Right ventricle myocardium inferior (tissue), 1 donor: ENCODE results near the gene EPG5. TPM values are rescaled to one million over a fixed set of nuclear protein-coding genes. Genes with fewer than 3 reads are reported as not detected.
"Not testable (repeated sequence)": the region's sequence is repeated elsewhere in the genome, so short reads cannot be mapped to it uniquely, and the experiment has no call there.

ENCODE experiments used
- ATAC-seq: fragments of 200-7000 bp; cut with Tn5 transposase; one replicate; pipeline ENCODE4 v1.9.1; 2020; ENCODE audit warnings: mild to moderate bottlenecking, moderate library complexity
- DNase-seq: peaks from one replicate; pipeline ENCODE4 v3.0.0; 2021; ENCODE audit errors: missing footprints
- intact Hi-C: fragments of 100-400 bp; cut with DNase I; formaldehyde crosslinking; loops from one replicate; pipeline ENCODE4 v1.11.0; 2022
- long read RNA-seq: library from polyadenylated mRNA; unstranded; transcript quantifications from one replicate; pipeline ENCODE4 v2.0.0, GENCODE V29; 2021
- total RNA-seq: library from RNA; stranded (reverse); fragmentation: NEBNext Ultra II Directional; extraction: Animal tissue kit (Norgen Biotek cat#: 25700); gene quantifications from one replicate; pipeline ENCODE4 v1.2.1, GENCODE V29; 2021
- donor health status: DM: no; HTN: yes; CAD: no; lungs with severe emphysema.

EPG5 gene
- total RNA-seq: 18.2 TPM
- long read RNA-seq, partial matches to known transcripts: 4 of 4 reads
- long read RNA-seq, other reads (novel, unspliced or antisense): 0 of 4 reads

GRCh38 chr18:45967007-45967706 is at the start of gene EPG5:
Gene EPG5 (minus strand): TSS chr18:45967329. CDS start chr18:45967239, 90 bp downstream.
- DNase-seq (peak; percentile 97), ATAC-seq (peak; percentile 100)
- intact Hi-C loops: loop anchor here (5.0 kb wide), 1 partner anchor 105 kb away; the partner anchor contains the start of gene PSTPIP2

GRCh38 chr18:46013484-46014189 is 46.5 kb upstream of the EPG5 start:
- DNase-seq: no peak
- ATAC-seq: no peak
- intact Hi-C loops: no loop called here

- intact Hi-C loops: loop anchor here (1.0 kb wide), 1 partner anchor 15 kb away; no protein-coding TSS in a partner anchor
- peak; percentile 27 for ATAC-seq
- DNase-seq: no peak
These were observed 43.5 kb upstream of the EPG5 start for GRCh38 chr18:46010676-46011075.

GRCh38 chr18:46010050-46010449 is 42.9 kb upstream of the EPG5 start:
- no peak for ATAC-seq
- intact Hi-C loops: loop anchor here (1.0 kb wide), 1 partner anchor 15 kb away; no protein-coding TSS in a partner anchor

GRCh38 chr18:46009125-46009840 is 42.2 kb upstream of the EPG5 start:
- peak; percentile 59 for ATAC-seq
- no peak for DNase-seq
- intact Hi-C loops: loop anchor here (2.0 kb wide), 1 partner anchor 44 kb away; no protein-coding TSS in a partner anchor

More at GRCh38 chr18:46010050-46010449, 42.9 kb upstream of the EPG5 start:
- DNase-seq: no peak

- intact Hi-C loops: loop anchor here (2.0 kb wide), 1 partner anchor 44 kb away; no protein-coding TSS in a partner anchor
These were observed 41.4 kb upstream of the EPG5 start for GRCh38 chr18:46008531-46008930.

GRCh38 chr18:46007165-46007564 is 40.0 kb upstream of the EPG5 start:
- intact Hi-C loops: no loop called here
- no peak for DNase-seq
- ATAC-seq: no peak

More at GRCh38 chr18:46008531-46008930, 41.4 kb upstream of the EPG5 start:
- no peak for DNase-seq
- ATAC-seq: no peak

- ATAC-seq: no peak
- DNase-seq: no peak
- intact Hi-C loops: no loop called here
These were observed 35.8 kb upstream of the EPG5 start for GRCh38 chr18:46002934-46003333.

GRCh38 chr18:46001892-46002291 is 34.8 kb upstream of the EPG5 start:
- DNase-seq: no peak
- intact Hi-C loops: no loop called here
- ATAC-seq: no peak

- no peak for DNase-seq
- ATAC-seq: no peak
- intact Hi-C loops: no loop called here
These were observed 33.9 kb upstream of the EPG5 start for GRCh38 chr18:46001074-46001473.

- intact Hi-C loops: no loop called here
- ATAC-seq (no peak), DNase-seq (no peak)
These were observed 32.4 kb upstream of the EPG5 start for GRCh38 chr18:45999536-45999935.

- intact Hi-C loops: no loop called here
- no peak for DNase-seq
- ATAC-seq: no peak
These were observed 31.1 kb upstream of the EPG5 start for GRCh38 chr18:45998244-45998643.

GRCh38 chr18:45997700-45998151 is 30.6 kb upstream of the EPG5 start:
- DNase-seq (no peak), ATAC-seq (no peak)
- intact Hi-C loops: no loop called here

GRCh38 chr18:45995461-45995860 is 28.3 kb upstream of the EPG5 start:
- no peak for DNase-seq
- intact Hi-C loops: loop anchor here (1.0 kb wide), 1 partner anchor 15 kb away; no protein-coding TSS in a partner anchor
- no peak for ATAC-seq

GRCh38 chr18:45993438-45993837 is 26.3 kb upstream of the EPG5 start:
- intact Hi-C loops: no loop called here
- ATAC-seq: no peak
- DNase-seq: no peak

GRCh38 chr18:45992527-45992926 is 25.4 kb upstream of the EPG5 start:
- DNase-seq, ATAC-seq, intact Hi-C loops: not testable (repeated sequence)

- intact Hi-C loops: no loop called here
- ATAC-seq: no peak
These were observed 24.7 kb upstream of the EPG5 start for GRCh38 chr18:45991788-45992187.

GRCh38 chr18:45984546-45985235 is 17.6 kb upstream of the EPG5 start:
- DNase-seq (no peak), ATAC-seq (no peak)
- intact Hi-C loops: no loop called here

More at GRCh38 chr18:45991788-45992187, 24.7 kb upstream of the EPG5 start:
- no peak for DNase-seq
